Keratinocyte (primary cell): Measurements from ENCODE around the gene SMAD3. TPM values are rescaled to one million over a fixed set of nuclear protein-coding genes. Genes with fewer than 3 reads are reported as not detected.

Source experiments
- DNase-seq: peaks from one replicate; pipeline ENCODE4 v3.0.0-alpha.2; 2011; ENCODE audit warnings: low read depth, missing footprints, low spot score
- FAIRE-seq: peaks from 2 replicates; lab custom pipeline; 2011; peaks lifted over from hg19 to GRCh38; lab: Jason Lieb, UNC
- H2AFZ ChIP-seq: 2 replicates; pipeline ENCODE4 v1.6.0; 2012; ENCODE audit warnings: low read length, control low read depth, inconsistent platforms; ENCODE audit not compliant: control insufficient read depth
- H3K27ac ChIP-seq: 2 replicates; pipeline ENCODE4 v1.5.1; 2011; ENCODE audit warnings: low read length; ENCODE audit not compliant: control insufficient read depth, insufficient read depth
- H3K27me3 ChIP-seq: 3 replicates; pipeline ENCODE4 v1.6.0; 2011; ENCODE audit warnings: low read length; ENCODE audit not compliant: control insufficient read depth, insufficient read depth; ENCODE audit errors: extremely low read depth
- H3K36me3 ChIP-seq, 2 experiments: 2 replicates in 1 of 2; 3 replicates in 1 of 2; pipeline ENCODE4 v1.5.1; 2011; ENCODE audit warnings: low read length in 2 of 2, mild to moderate bottlenecking in 1 of 2; ENCODE audit not compliant: control insufficient read depth in 2 of 2, insufficient read depth in 2 of 2; ENCODE audit errors: extremely low read depth in 1 of 2
- H3K4me1 ChIP-seq: 3 replicates; pipeline ENCODE4 v1.5.1; 2011; ENCODE audit warnings: low read length; ENCODE audit not compliant: control insufficient read depth, insufficient read depth; ENCODE audit errors: extremely low read depth
- H3K4me2 ChIP-seq: 3 replicates; pipeline ENCODE4 v1.6.0; 2011; ENCODE audit warnings: low read depth, low read length; ENCODE audit not compliant: control insufficient read depth, insufficient read depth; ENCODE audit errors: extremely low read depth
- H3K4me3 ChIP-seq, 3 experiments: fragments of 200-600 bp in 1 of 3; sonication (generic) in 1 of 3; 2 replicates in 2 of 3; 3 replicates in 1 of 3; pipeline ENCODE4 v1.5.1; 2011 to 2016; ENCODE audit warnings: low read length in 3 of 3, mild to moderate bottlenecking in 3 of 3, control low read depth in 2 of 3, inconsistent platforms in 1 of 3, low read depth in 1 of 3, mixed read lengths in 1 of 3, mixed run types in 1 of 3, moderate library complexity in 1 of 3; ENCODE audit not compliant: control insufficient read depth in 2 of 3, insufficient read depth in 2 of 3; ENCODE audit errors: extremely low read depth in 1 of 3
- H3K79me2 ChIP-seq: 2 replicates; pipeline ENCODE4 v1.6.0; 2012; ENCODE audit warnings: low read length; ENCODE audit not compliant: control insufficient read depth, insufficient read depth
- H3K9ac ChIP-seq: 3 replicates; pipeline ENCODE4 v1.6.0; 2011; ENCODE audit warnings: low read length; ENCODE audit not compliant: control insufficient read depth, insufficient read depth; ENCODE audit errors: extremely low read depth
- H3K9me1 ChIP-seq: 3 replicates; pipeline ENCODE4 v1.6.0; 2011; ENCODE audit warnings: low read length; ENCODE audit not compliant: control insufficient read depth, insufficient read depth; ENCODE audit errors: extremely low read depth
- H3K9me3 ChIP-seq: 2 replicates; pipeline ENCODE4 v1.5.1; 2012; ENCODE audit warnings: low read depth, low read length; ENCODE audit not compliant: control insufficient read depth
- H4K20me1 ChIP-seq: 3 replicates; pipeline ENCODE4 v1.6.0; 2011; ENCODE audit warnings: low read length; ENCODE audit not compliant: control insufficient read depth, insufficient read depth; ENCODE audit errors: extremely low read depth
- CTCF ChIP-seq, 3 experiments: IDR thresholded peaks in 1 of 3; conservative IDR thresholded peaks in 1 of 3; optimal IDR thresholded peaks in 1 of 3; 2 replicates in 2 of 3; 3 replicates in 1 of 3; pipeline versions ENCODE3 to v1.5.1; 2011; ENCODE audit warnings: low read length in 3 of 3, mild to moderate bottlenecking in 3 of 3, moderate library complexity in 2 of 3, control low read depth in 1 of 3, inconsistent platforms in 1 of 3; ENCODE audit not compliant: insufficient read depth in 2 of 3; ENCODE audit errors: extremely low read depth in 1 of 3
- EZH2 ChIP-seq: IDR thresholded peaks from one replicate; pipeline ENCODE4 v1.6.1; 2012; ENCODE audit warnings: inconsistent platforms, mild to moderate bottlenecking, low read length, moderate library complexity
- dilution Hi-C: fragments of 300-500 bp; cut with MboI; formaldehyde crosslinking; loops from one replicate; pipeline ENCODE4 v1.7.0; 2020; ENCODE audit warnings: low sequenced_read_pairs; ENCODE audit not compliant: extremely low pct_ligation_motif_present
- polyA plus RNA-seq, 5 experiments: library from polyadenylated mRNA; depleted of rRNA in 3 of 5; stranded (reverse) in 3 of 5; stranded (forward) in 1 of 5; unstranded in 1 of 5; fragments of >200 nt; gene quantifications; 1 replicate in 1 of 5; 2 replicates in 3 of 5; 3 replicates in 1 of 5; pipeline versions ENCODE4 v1.2.1 to v1.2.3, GENCODE V29; 2011 to 2012; ENCODE audit warnings: missing spikeins in 2 of 5, low read depth in 1 of 5, low replicate concordance in 1 of 5

SMAD3 gene
- polyA plus RNA-seq, 1 donor (not counting 4 experiments of a cell fraction or from before 2014, with no cell fraction given), result 33.7 TPM

GRCh38 chr15:67039384-67040075 is 25.9 kb upstream of the SMAD3 start:
- FAIRE-seq, result peak; percentile 92
- dilution Hi-C loops, result no loop called here
- no peaks in the 10 kb centered on the region for H3K9me1 ChIP-seq

GRCh38 chr15:67040277-67040676 is 25.1 kb upstream of the SMAD3 start:
- FAIRE-seq, result no peak

More at GRCh38 chr15:67039384-67040075, 25.9 kb upstream of the SMAD3 start:
- no peak overlapping the region for H3K4me2 ChIP-seq
- H3K4me3 ChIP-seq, result peak overlapping the region in 1 of 3 experiments; percentile 35
- DNase-seq, result no peak
- no peak overlapping the region for H2AFZ ChIP-seq
- H3K36me3 ChIP-seq, result no peaks in the 10 kb centered on the region
- H4K20me1 ChIP-seq, result no peaks in the 10 kb centered on the region
- peak overlapping the region; percentile 52 for H3K9ac ChIP-seq
- no peaks in the 10 kb centered on the region for H3K79me2 ChIP-seq
- H3K4me1 ChIP-seq, result peaks cover 29% of the 10 kb centered on the region
- TF ChIP-seq EZH2, result no peak
- TF ChIP-seq CTCF (optimal IDR thresholded peaks at IDR 0.05 in 1 of 3, IDR thresholded peaks at IDR 0.05 in 1 of 3, conservative IDR thresholded peaks at IDR 0.05 in 1 of 3; ENCODE audit: extremely low read depth in 1 of 3, insufficient read depth in 2 of 3, low read length in 3 of 3), result no peak
- no peaks in the 10 kb centered on the region for H3K27me3 ChIP-seq
- H3K9me3 ChIP-seq, result no peaks in the 10 kb centered on the region
- H3K27ac ChIP-seq, result no peak overlapping the region

More at GRCh38 chr15:67040277-67040676, 25.1 kb upstream of the SMAD3 start:
- Histone ChIP-seq H3K9me1 (no peaks in the 10 kb centered on the region), H3K79me2 (no peaks in the 10 kb centered on the region), H3K9ac (peak overlapping the region; percentile 52), H3K36me3 (no peaks in the 10 kb centered on the region), H3K4me2 (no peak overlapping the region), H4K20me1 (no peaks in the 10 kb centered on the region), H3K4me1 (peaks cover 31% of the 10 kb centered on the region), H3K4me3 (peak overlapping the region in 1 of 3 experiments; percentile 35), H3K27ac (no peak overlapping the region), H3K27me3 (no peaks in the 10 kb centered on the region), H2AFZ (no peak overlapping the region), H3K9me3 (no peaks in the 10 kb centered on the region)
- no peak for DNase-seq
- TF ChIP-seq CTCF (optimal IDR thresholded peaks at IDR 0.05 in 1 of 3, IDR thresholded peaks at IDR 0.05 in 1 of 3, conservative IDR thresholded peaks at IDR 0.05 in 1 of 3; ENCODE audit: extremely low read depth in 1 of 3, insufficient read depth in 2 of 3, low read length in 3 of 3) (no peak), EZH2 (no peak)
- dilution Hi-C loops, result no loop called here
